Anterior cingulate cortex (tissue), 58 donors: ENCODE results near the gene RAB30.

Source experiments
- DNase-seq, 58 donors: peaks; one replicate each; lab custom pipeline; 2025; lab: John Stamatoyannopoulos, UW

Gene RAB30

DNA sequence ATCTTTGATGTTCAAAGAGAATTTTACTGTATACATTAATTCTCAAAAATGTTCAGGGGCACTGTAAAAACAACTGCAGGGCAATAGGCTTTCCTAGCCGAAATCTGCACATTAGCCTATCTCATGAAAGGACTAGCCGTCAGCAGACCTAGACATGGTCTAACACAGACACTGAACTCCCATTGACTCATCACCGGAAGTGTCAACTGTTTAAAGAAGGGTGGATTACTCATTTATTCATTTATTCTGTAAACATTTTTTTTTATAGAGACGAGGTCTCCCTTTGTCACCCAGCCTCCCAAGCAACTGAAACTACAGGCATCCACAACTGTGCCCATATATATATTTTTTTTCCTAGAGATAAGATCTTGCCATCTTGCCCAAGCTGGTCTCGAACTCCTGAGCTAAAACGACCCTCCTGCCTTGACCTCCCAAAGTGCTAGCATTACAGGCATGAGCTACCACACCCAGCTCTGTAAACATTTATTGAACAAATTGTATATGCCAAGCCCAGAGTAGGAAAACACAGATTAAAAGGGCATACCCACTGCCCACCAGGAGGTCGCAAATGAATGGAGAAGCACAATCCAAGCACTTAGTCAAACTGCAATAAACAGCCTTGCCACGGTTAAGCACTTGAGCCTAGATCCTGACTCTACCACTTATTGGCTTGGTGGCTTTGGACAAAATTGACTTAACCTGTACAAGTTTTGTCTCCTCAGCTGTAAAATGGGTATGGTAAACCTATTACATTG is 26.6 kb downstream of the RAB30 start:
- DNase-seq = no peak

DNA sequence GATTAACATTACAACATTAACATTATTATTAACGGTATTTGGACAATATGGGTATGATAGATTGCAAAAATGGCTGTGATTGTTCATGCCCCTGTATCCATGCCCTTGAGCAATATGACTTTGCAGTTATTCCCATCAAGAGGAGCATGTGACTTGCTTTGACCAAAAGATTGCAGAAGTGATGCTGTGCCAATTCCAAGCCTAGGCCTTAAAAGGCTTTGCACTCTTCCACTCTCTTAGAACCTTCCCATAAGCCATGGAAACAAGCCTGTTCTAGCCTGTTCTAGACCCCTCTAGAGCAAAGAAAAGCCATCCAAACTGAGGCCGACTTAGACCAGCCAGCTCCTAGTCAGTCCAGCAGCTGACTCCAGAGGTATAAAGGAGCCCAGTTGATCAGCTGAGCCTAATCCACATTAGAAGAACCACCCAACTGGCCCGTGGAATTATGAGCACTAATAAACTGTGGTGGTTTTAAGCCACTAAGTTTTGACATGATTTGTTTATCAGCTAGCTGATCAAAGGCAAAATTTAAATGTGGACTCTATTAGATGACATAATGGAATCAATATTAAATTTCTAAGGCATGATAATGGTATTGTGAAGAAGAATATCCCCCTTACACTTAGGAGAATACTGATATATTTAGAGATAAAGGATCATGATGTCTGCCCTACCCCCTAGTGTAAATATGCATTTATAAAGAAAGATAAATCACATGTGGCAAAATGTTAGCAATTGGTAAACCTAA is 28.6 kb downstream of the RAB30 start:
- DNase-seq = peak in 1 of 58 donors; percentile 19

DNA sequence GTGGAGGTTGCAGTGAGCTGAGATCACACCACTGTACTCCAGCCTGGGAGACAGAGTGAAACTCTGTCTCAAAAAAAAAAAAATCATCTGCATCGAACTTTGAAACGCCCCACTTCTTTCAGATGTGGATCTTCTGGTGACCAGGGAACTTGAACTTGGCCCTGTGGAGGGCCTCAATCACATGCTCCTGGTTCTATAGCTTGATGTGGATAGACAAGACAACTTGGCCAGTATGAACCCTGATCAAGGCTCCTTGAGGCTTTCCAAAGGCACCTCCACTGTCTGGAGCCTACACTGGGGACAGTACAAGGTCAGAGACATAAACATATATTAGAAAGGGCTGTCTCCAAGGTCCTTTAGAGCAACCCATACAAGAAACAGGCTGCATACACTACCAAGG is 30.6 kb downstream of the RAB30 start:
- no peak for DNase-seq

DNA sequence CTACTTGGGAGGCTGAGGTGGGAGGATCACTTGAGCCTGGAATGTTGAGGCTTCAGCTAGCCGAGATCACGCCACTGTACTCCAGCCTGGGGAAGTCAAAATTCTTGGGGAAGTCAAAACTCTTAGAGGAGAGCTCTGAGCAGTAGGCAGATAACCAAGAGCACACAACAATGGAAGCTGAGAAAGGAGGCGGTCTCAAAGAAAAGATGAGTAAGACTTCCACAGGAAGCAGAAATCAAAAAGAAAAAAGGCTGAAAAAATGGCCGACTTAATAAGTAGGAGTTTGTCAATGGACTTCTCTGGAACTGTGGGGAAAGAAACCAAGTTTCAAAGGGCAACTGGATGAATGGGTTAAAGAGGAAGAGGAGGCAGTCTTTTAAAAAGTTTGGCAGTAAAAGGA is 32.1 kb downstream of the RAB30 start:
- no peak for DNase-seq

DNA sequence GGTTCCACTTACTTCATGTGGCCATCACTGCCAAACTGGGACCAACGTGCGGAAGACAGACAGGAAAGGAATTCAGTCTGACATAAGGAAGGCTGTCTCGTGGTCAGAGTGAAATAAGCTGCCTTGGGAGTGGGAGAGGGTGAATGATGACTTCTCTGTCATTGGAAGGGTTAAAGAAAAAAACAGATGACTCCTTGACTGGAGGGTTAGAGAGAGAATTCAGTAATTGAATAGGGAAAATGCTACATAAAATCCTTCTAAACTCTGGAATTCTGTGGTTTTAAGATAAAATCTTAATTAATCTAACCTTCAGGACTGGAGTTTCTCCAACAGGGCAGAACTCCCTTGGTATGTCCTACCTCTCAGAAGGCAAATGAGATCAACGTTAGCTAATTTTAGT is 33.8 kb downstream of the RAB30 start:
- no peak for DNase-seq

DNA sequence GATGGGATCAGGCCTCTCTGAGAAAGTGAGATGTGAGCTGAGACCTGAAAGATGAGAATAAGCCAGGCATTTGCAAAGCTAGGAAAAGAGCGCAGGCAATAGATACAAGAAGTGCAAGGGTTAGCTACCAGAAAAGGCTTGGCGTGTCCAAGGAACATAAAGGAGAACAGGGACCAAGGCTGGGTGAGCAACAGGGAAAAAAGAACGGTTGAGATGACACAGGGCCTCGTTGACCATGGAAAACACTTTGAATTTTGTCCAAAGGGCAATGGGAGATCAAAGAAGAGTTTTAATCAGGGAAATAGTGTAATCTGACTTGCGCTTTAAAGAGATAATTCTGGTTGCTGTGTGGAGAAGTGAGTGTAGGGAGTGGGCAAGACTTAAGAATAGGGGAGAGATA is 35.0 kb downstream of the RAB30 start:
- no peak for DNase-seq

DNA sequence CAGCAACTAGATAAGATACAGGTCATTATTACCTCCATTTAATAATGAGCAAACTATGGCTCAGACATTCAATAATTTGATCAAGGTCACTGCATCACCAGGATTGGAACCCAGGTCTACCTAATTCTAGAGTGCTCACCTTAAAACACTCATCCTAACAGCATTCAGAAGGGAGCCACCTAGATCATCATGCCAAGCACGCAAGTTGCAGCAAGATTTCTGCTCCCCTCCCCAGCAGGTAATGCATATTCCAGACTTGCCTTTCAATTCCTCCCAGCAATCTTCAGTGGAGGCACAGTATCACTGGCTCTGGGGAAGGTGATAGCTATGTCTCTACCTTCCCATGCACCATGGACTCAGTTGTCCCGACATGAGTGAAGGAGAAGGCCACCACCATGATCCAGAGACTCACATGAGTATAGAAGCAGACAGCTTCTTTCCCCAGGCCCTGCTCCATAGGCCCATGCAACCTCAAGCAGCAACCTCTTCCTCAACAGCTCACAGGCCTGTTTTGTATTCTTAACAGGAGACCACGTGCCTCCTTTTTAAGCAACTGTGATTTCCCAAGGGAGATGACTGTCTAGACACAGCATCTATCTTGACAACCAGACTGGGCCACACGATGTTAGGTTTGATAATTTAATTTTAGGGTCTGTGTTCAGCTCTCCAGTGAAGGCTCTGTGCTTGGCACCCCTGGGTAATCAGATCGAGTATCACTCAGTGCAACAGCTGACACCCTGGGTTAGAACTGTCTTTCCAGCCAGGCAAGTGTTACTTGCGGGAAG is 36.4 kb downstream of the RAB30 start:
- no peak for DNase-seq

DNA sequence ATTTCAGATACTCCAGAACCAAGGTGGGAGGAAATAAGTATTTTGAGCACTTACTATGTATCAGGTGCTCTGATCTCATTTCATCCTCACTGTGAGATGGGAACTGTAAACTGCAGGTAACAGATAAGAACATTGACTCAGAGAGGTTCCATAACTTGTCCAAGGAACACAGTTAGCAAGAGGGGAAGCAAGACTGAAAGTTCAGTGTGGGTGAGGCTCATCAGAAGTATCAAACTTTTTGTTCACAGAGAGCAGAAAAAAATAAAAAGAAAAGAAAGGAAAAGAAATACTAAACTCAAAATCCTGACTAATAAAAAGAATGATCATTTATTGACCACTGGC is 37.1 kb downstream of the RAB30 start:
- no peak for DNase-seq

DNA sequence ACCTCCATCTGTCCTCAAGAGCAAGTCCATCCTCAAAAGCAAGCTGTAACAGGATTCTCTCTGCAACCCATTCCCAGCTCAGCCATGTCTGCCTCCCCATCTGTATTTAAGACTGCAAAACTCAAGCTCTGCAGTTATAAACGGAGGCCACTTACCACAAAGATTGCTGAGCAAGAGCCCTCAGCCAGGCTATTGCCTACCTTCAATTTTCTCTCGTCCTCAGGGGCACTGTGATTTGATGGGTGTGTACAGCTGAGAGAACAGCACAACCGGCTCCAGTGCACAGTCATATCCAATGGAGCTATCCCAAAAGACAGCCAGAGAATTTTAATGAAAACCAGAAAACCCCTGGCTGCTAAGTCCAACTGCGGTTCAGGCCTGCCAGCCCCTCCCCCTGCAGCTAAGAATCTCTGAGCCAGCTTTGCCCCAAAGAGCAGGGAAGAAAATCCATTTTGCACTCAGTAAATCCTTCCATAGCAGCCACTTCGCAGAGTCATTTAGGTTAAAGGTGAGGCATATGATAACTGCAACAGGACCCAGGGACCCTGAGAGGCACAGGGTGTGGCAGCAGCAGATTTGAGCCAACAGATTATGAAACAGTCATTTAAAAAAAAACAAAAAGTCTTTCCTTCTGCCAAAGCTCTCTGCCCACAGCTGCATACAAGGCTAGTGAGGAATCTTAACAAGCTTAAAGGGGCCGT is 37.6 kb downstream of the RAB30 start:
- peak in 47 of 58 donors; percentile 4 to 76 (median 42) for DNase-seq

DNA sequence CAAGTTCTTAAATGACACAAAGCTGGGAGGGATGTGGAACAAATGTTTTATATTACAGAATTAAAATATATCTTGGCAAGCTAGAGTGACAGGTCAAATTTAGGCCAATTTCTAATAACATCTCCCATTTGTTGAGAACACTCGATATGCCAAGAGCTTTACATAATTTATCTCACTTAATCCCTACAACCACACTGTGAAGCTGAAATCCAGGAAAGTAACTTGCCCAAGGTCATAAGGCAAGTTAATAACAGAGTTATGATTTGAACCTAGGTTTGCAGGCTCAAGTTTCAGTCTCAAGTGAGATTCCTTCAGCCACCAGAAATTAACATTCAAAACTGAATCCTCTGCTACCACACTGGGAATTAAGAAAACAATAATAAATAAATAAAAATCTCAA is 38.3 kb downstream of the RAB30 start:
- DNase-seq = no peak

DNA sequence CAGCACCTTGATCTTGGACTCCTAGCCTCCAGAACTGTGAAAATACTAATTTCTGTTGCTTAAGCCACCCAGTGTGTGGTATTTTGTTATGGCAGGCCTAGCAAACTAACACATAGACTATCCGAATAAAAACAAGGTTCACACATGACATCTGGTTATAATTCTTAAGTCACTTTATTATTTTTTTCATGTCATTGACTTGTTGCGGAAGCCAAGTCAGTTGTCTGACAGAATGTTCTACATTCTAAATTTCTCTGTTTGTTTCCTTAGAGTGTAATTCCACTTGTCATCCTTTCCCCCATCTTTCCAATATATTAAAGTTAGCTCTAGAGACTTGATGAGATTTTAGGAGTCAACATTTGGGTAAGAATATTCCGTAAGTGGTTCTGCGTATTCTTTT is 40.6 kb downstream of the RAB30 start:
- DNase-seq = no peak

DNA sequence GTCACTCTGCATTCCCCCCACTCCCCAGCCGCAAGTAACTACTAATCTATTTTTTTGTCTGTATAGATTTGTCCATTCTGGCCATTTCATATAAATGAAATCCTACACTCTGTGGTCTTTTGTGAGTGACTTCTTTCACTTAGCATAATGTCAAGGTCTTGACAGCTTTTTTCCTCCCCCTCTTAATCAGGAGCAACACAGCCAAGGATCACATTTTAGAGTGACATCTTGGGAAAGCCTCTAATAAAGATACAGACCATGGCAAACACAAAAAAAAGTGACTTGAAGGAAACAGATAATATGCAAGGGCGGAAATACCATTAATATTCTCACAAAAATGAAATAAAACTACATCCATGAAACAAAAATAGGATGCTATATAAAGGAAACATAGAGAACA is 43.9 kb downstream of the RAB30 start:
- no peak for DNase-seq

DNA sequence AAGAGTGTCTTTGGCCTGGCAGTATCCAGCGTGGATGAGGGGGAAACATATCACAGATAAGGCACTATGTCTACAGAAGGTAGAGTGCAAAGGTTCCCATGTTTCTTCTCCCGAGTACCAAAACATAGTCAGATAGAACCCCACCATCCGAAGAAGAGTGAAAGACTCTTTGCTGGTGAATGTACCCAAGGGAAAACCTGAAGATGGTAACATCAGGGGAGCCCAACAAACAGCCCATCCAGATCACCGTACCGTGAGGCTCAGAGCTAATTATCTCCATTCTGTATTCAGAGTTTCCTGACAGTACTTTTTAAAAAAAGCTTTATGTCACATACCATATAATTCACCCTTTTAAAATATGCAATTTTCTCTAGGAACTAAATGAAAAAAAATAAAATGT is 44.4 kb downstream of the RAB30 start:
- no peak for DNase-seq

DNA sequence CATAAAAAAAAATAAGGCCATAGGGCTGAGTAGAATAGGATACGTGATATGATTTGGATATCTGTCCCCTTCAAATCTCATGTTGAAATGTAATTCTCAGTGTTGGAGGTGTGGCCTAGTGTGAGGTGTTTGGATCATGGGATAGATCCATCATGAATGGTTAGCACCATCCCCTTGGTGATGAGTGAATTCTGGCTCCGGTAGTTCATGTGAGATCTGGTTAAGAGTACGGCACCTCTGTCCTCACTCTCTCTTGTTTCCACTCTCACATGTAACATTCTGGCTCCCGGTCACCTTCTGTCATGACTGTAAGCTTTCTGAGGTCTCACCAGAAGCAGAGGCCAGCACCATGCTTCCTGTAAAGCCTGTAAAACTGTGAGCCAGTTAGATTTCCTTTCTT is 45.5 kb downstream of the RAB30 start:
- DNase-seq = no peak

DNA sequence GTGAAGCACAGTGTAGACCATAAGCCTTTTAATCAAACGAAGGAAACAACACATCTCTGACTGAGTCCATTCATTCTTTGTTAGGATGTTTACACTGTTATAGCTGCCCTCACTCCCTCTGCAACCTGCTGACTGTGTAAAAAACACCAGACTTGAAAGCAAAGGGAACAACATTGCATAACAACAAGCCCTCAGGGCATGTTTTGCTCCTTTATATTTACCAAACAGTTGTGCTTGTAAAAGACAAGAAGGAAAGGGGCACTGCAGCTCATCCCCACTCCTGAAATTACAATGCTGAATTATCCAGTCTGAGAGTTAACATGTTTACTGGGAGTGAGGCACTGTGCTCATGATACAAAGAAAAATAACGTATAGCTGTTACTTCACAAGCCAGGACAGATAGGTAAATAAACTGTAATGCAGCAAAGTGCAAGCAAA is 46.4 kb downstream of the RAB30 start:
- DNase-seq = peak in 8 of 58 donors; percentile 20 to 52 (median 30)

DNA sequence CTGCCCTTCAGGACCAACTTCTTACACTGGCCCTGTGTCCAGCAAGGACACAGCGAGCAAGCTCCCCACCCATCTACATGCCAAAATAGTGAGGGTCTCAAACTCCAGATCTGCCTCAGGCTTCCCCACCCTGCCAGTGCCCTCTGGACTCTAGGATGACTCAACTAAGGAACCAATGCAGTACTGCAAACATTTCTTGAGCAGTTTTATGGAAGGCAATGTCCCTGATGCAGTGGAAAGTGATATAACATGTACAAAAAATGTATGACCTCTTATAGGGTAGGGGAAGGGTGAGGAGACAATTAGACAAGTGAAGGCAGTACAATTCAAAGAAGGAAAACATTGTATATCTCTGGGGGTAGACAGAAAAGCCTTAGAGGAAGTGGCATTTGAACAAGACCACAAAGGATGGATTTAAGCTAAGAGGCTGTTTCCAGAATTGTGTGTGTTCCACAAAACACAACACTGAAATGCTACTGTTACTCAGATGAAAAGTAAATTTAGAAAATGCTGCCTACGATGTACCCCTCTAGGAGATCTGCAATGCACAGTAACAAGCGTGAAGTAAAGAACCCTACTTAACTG is 47.3 kb downstream of the RAB30 start:
- DNase-seq = no peak

DNA sequence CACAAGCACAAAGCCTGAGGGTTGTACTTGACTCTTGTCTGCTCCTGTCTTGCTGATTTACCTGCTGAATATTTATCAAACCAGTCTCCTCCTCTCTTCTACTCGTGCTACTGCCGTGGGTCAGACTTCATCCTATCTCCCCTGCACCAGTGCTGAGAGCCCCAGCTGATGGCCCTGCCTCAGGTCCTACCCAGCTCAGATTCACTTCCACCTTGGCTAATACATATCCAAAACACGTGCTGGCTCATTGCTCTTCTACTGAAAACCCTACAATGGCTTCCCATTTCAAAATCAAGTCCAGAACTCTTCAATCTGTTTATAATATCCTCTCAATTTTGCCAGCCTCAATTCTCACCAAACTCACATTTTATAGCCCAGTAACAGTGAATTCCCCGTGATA is 48.3 kb downstream of the RAB30 start:
- DNase-seq = no peak

DNA sequence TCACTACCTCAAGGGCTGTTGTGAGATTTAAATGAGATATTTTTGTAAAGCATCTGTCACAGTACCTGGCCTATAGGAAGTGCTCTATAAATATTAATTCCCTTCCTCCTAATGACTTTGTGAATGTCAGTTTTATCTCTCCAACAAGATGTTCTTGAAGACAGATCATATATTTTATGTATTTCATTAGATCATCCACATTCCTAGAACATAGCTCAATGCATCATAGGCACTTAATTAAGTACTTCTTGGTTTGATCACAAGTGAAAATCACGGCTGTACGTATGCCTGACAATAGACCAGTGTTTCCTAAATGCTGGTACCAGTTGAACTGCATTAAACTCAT is 49.9 kb downstream of the RAB30 start:
- DNase-seq = no peak

DNA sequence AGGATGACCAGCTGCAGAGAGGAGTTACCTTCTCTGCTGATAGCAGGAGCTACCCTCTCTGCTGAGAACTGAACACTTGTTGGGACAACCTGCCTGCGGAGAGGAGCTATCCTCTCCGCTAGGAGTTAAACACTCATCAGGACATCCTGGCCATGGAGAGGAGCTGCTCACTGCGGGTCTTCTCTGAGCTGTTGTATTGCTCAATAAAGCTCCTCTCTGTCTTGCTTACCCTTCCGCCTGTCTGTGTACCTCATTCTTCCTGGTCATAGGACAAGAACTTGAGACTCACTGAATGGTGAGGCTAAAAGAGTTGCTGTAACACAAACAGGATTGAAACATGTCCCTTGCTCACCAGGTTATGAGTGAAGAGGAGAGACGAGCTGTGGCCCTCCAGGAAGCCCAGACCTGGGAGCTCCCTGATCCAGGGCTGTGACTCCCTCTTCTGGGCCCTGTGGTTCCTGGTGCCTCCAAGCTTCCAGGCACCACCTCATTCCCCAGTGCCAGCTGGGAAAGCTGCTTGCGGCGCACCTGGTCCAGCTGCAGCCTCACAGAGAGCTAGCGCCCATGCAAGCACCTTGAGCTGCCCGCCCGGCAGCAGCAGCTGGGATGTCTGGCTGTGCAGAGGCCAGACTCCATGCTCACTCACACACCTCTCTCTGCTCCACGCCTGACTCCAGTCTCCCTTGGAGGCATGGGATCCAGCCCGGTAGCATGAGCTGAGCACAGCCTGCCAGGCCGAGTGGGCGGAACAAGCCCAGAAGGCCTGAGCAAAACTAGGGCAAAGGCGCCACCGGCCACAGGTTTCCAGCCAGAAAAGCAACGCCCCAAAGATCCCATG is 50.5 kb downstream of the RAB30 start:
- DNase-seq = no peak
